Anterior cingulate cortex (tissue), 58 donors: Measurements from ENCODE around the gene GNAS.
"Not testable (repeated sequence)": the region's sequence is repeated elsewhere in the genome, so short reads cannot be mapped to it uniquely, and the experiment has no call there.

Source experiments
- DNase-seq, 58 donors: peaks; one replicate each; lab custom pipeline; 2025; lab: John Stamatoyannopoulos, UW

Gene GNAS

GRCh38 chr20:58852543-58853271 is at the start of gene GNAS:
Gene GNAS (plus strand): TSS chr20:58852716.
- peak in 28 of 58 donors; percentile 2 to 48 (median 12) for DNase-seq

- no peak for DNase-seq
These were observed 49.0 kb upstream of the GNAS start for GRCh38 chr20:58803533-58803932.

- DNase-seq: no peak
These were observed 44.7 kb upstream of the GNAS start for GRCh38 chr20:58807801-58808200.

DNA sequence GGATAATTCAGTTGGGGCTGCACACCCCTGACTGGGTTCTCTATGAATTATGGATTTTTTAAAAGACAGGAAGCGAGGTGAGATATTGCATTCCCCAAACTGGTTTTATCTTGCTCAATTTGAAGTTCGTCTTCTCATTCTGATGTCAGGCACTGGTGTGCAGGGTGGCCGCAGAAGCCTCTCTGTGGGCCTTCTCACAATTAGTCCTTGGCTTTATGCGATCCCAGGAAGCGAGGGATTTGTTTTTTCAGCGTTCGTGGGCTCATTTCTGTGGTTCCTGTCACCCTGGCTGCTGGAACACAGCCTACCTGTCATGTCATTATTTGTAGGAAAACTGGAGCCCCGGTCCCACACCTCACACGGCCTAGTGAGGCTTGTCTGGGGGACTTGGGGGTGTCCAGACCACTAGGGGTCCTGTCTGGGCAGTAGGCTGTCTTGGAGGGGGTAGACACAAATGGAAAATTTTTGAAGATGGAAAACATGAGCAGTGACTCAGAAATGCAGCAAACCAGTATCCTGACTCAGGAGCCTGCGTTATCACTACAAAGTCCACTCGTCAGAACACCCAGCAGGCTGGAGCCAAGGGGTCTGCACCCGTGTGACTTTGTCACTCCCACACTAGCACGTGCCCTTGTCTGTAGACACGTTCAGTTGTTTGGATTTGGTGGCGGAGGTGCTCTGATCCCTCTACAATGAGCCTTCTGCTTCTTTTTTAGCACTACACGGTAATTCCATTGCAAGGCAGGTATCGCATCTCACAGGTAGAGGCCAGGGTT is 44.1 kb upstream of the GNAS start:
- DNase-seq: no peak

- DNase-seq: no peak
These were observed 42.2 kb upstream of the GNAS start for GRCh38 chr20:58810116-58810878.

GRCh38 chr20:58810879-58811250 is 41.7 kb upstream of the GNAS start:
- DNase-seq: no peak

- no peak for DNase-seq
These were observed 41.2 kb upstream of the GNAS start for GRCh38 chr20:58811334-58811733.

DNA sequence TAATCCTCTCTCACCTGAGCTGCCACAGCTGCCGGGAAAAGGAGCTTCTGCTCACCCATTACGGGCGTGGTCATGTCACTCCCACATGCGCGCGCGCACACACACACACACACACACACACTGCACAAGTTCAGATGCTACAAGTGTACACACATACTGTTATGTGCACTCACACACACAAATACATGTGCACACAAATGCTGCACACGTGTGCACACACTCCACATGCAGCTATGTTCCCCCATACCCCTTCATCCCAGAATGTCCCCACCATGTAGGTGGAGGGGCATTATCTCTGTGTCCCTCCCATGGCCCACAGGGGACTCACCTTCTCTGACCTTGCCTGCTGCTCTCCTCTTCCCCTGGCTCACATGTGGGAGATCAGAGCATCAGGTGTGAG is 39.1 kb upstream of the GNAS start:
- no peak for DNase-seq

DNA sequence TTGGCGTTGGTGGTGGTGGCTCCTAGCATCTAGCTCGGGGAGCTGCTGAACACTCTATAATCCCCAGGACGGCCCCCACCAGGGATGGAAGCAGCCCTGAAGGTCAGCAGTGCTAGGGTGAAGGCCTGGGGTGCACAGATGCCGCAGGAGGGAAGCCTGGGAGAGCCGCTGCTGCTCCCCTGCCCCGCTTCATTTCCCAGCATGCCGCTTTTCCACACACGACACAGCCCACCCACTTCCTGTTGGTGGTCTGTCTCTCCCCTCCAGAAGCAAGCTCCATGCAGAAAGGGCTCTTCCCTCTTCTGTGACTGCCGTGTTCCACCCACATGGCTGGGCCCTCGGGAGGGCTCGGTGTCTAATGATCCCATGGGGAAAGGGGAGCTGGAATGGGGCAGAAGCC is 37.1 kb upstream of the GNAS start:
- DNase-seq: no peak

DNA sequence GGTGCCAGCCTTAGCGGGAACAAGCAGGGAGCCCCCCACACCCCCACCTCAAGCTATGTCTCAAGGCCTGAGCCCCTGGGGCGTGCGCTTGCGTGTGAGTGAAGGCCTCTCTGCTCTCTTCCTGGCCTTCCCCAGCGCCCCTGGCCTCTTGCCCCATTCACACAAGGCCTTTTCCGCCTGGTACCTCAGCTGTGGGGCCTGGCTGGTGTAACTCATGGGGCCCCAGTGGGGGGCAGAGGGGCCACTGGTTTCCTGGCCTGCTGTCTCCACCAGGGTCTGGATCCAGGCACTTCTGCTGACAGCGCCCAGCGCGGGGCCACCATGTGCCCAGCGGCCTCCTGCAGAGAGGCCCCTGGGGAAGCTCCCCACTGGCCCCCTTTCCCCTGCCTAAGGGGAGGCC is 36.5 kb upstream of the GNAS start:
- no peak for DNase-seq

GRCh38 chr20:58816957-58817651 is 35.4 kb upstream of the GNAS start:
- DNase-seq: no peak

DNA sequence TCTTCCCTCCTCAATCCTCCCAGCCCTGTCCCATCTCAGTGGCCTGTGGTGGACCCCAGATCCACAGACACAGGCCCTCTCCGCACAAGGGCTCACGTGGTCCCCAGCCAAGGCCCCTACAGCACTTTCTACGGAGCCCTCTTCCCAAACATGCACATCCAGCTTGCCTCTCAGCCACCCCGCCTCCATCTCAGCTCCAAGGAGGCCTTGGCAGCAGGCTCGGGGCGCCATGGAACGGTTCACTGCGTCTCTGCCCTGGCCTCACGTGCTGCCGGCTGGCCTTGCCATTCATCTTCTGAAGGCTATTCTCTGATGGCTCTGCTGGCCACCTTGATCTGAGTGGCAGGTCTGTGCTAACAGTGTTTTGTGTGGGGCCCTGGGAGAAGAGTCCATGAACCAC is 34.8 kb upstream of the GNAS start:
- peak in 1 of 58 donors; percentile 1 for DNase-seq

- DNase-seq: peak in 2 of 58 donors; percentile 2 to 6
These were observed 33.8 kb upstream of the GNAS start for GRCh38 chr20:58818586-58819285.

GRCh38 chr20:58819921-58820320 is 32.6 kb upstream of the GNAS start:
- no peak for DNase-seq

GRCh38 chr20:58820515-58820914 is 32.0 kb upstream of the GNAS start:
- not testable (repeated sequence) for DNase-seq

DNA sequence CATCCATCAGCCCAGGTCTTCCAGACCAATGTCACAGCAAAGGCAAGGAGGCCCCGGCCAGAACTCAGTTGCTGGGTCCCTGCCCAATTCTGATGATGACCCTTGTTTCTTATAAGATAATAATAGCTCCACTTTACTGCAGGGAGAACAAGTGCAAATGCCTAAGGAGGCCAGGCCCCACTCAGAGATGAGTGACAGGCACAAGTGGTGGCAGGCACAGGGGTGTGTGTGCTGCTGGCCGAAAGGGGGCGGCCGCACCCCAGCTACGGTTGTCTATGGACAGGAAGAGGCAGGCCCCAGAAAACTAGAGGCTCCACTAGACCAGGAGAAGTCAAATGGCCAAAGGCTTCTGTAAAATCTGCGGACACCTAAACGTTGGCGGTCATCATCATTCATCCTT is 30.4 kb upstream of the GNAS start:
- DNase-seq: no peak

DNA sequence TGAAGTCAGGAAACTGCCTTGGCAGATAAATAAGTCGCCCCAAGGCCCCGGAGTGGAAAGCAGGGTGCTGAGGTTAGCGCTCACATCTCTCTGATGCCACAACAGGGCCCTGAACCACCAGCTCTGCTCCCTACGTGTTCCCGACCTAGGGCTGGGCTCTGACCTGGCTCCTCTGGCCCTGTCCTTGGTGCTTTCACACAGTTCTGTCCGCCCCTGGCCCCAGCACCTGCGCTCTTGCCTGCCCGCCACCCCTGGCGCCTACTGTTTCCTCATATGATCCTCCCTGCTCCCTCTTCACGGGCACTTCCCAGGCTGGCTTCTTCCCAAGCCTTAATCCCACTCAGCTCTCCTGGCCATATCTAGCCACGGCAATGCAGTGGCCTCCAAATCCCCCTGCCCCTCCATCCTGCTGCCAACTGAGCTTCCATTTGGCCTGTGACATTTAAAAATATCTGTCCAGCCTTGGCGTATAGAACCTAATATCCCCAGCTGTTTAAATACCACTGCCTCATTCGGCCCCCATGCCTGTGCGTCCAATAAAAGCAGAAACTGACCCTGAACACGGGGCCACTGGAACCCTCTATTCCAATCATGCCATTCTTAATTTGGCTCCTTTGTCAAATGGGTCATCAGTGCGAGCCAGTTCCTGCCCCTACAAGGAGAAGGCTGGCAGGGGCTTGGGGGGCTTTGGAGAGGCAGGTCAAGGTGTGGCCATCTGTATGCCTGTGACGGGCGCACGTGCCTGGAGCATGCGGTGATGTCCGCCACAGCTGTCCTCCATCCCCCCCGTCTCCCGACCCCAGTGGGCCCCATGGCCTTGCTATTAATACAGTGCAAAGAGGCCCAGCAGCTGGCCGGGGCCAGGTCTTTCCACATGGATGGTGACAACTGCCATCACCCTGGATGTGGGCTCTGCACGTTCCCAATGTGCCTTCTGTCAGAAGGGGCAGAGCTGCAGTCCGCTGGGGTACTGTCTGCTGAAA is 29.5 kb upstream of the GNAS start:
- no peak for DNase-seq

DNA sequence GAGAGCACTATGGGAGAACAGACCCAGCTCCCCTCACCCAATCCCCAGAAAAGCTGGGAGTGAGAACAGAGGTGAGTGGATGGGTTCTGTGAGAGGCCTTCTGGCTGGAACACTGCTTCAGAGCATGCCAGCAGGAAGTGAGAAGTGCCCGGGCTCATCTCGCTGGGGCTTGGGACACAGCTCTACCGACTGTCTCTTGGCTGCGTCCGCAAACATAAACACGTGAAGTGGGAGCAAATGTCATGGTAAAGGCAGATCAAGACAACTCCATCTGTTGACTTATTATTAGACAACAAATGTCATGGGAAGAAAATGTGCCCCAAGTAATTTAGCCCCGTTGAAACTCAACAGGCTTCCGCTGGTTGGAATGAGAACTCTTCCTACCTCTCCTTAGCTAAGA is 27.7 kb upstream of the GNAS start:
- DNase-seq: no peak

GRCh38 chr20:58825450-58825849 is 27.1 kb upstream of the GNAS start:
- DNase-seq: no peak
